Measurements from ENCODE around the gene SLC25A42.

DNA sequence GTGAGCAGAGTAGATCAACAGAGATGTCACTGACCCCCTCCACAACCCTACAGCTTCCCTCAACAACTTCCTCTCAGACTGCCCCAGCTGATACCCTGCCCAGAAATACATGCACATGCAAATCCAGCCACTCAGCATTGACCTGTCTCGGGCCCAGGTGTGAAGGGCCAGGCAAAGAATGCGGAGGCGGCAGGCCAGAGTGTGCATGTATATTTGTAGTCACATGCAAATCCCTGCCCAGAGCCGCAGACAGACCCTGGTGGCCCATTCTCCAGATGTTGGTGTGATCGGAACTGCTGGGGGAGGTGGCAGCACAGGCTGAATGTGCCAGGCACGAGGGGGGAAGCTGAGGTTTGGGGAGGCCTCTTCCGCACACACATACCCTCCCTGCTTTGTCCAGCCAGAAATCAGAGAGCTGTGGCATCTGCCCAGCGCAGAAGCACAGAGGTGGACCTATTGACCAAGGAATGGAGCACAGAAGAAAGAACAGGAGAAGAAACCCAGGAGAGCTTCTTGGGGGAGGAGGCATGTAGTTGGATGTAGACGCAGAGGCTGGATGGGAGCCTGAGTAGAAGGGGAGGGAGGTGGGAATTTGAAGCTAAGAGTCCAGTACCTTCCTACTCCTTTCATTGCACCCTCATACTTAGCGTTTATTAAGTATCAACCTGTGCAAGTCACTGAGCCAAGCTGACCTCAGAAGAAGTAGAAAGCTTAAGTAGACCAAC is 91.9 kb downstream of the SLC25A42 start:
- TF ChIP-seq POLR2A (IDR thresholded peaks at IDR 0.05; ENCODE audit: low read length) (no peak), GATA1 (IDR thresholded peaks at IDR 0.05; ENCODE audit: low read depth, low read length) (no peak)
